PC-3 (cell line): ENCODE results near the gene EFTUD2. TPM values are rescaled to one million over a fixed set of nuclear protein-coding genes. Genes with fewer than 3 reads are reported as not detected.

Experiments
- ATAC-seq: fragments of 200-7000 bp; cut with Tn5 transposase; 2 replicates; pipeline ENCODE4 v1.9.1; 2020; ENCODE audit warnings: mild to moderate bottlenecking, moderate library complexity
- BruUV-seq: library from RNA; stranded (reverse); fragments of 400-500 nt; replicated peaks from 2 replicates; lab custom pipeline; 2021; lab: Mats Ljungman, UMichigan
- CTCF ChIA-PET: fragments of 300-600 bp; sonication (Branson Sonifier 250); formaldehyde crosslinking; loops from one replicate; lab custom pipeline; 2022; ENCODE audit warnings: antibody characterized with exemption; lab: Charles Lee
- POLR2A ChIA-PET: fragments of 300-600 bp; sonication (Branson Sonifier 250); formaldehyde crosslinking; loops from one replicate; lab custom pipeline; 2022; ENCODE audit warnings: antibody characterized with exemption; ENCODE audit not compliant: unreplicated experiment; lab: Charles Lee
- DNase-seq: peaks from one replicate; pipeline ENCODE4 v3.0.0-alpha.2; 2015
- H2AFZ ChIP-seq: fragments of 300-600 bp; sonication (generic); 2 replicates; pipeline ENCODE4 v1.6.0; 2016; ENCODE audit warnings: antibody characterized with exemption, low read length
- H3F3A ChIP-seq: fragments of 300-600 bp; sonication (generic); one replicate; pipeline ENCODE4 v1.6.0; 2017; ENCODE audit warnings: antibody characterized with exemption, low read length, control low read depth, mild to moderate bottlenecking; ENCODE audit not compliant: unreplicated experiment
- H3K27ac ChIP-seq: fragments of 300-600 bp; sonication (generic); 2 replicates; pipeline ENCODE4 v1.5.1; 2016; ENCODE audit warnings: mild to moderate bottlenecking, low read length
- H3K27me3 ChIP-seq: fragments of 300-600 bp; sonication (generic); 2 replicates; pipeline ENCODE4 v1.6.1; 2016; ENCODE audit warnings: low read length, mixed read lengths
- H3K36me3 ChIP-seq: fragments of 300-600 bp; sonication (generic); 2 replicates; pipeline ENCODE4 v1.6.1; 2016; ENCODE audit warnings: low read depth, mixed run types, low read length, mixed read lengths
- H3K4me1 ChIP-seq: fragments of 300-600 bp; sonication (generic); 2 replicates; pipeline ENCODE4 v1.5.1; 2016; ENCODE audit warnings: low read length; ENCODE audit not compliant: insufficient read depth
- H3K4me2 ChIP-seq: fragments of 300-600 bp; sonication (generic); 2 replicates; pipeline ENCODE4 v1.6.0; 2016; ENCODE audit warnings: low read length
- H3K4me3 ChIP-seq: fragments of 300-600 bp; sonication (generic); 2 replicates; pipeline ENCODE4 v1.5.1; 2016; ENCODE audit warnings: mild to moderate bottlenecking, low read length, mixed read lengths
- H3K79me2 ChIP-seq: fragments of 300-600 bp; sonication (generic); 2 replicates; pipeline ENCODE4 v1.6.1; 2017; ENCODE audit warnings: low read length, mixed read lengths
- H3K9ac ChIP-seq: fragments of 300-600 bp; sonication (generic); 2 replicates; pipeline ENCODE4 v1.6.0; 2016; ENCODE audit warnings: mild to moderate bottlenecking, low read length
- H3K9me2 ChIP-seq: fragments of 300-600 bp; sonication (generic); replicated peaks from 2 replicates; pipeline ENCODE4 v1.6.1; 2016; ENCODE audit warnings: mixed run types, low read length, mixed read lengths
- H3K9me3 ChIP-seq: fragments of 300-600 bp; sonication (generic); 2 replicates; pipeline ENCODE4 v1.6.1; 2016; ENCODE audit warnings: low read length, mixed read lengths
- H4K20me1 ChIP-seq: fragments of 300-600 bp; sonication (generic); 2 replicates; pipeline ENCODE4 v1.6.1; 2016; ENCODE audit warnings: low read length, mixed read lengths
- CTCF ChIP-seq: fragments of 300-600 bp; sonication (generic); conservative IDR thresholded peaks from 2 replicates; pipeline ENCODE4 v1.5.1; 2017; ENCODE audit warnings: antibody characterized with exemption, low read depth, mild to moderate bottlenecking, low read length
- EZH2 ChIP-seq: fragments of 300-600 bp; sonication (generic); IDR thresholded peaks from one replicate; pipeline ENCODE4 v1.6.1; 2017; ENCODE audit warnings: antibody characterized with exemption, mild to moderate bottlenecking, low read length; ENCODE audit not compliant: unreplicated experiment
- EZH2phosphoT487 ChIP-seq: fragments of 300-600 bp; sonication (generic); IDR thresholded peaks from 2 replicates; pipeline ENCODE4 v1.6.1; 2018; ENCODE audit warnings: mild to moderate bottlenecking, antibody characterized with exemption, low read length, borderline replicate concordance
- intact Hi-C: fragments of 100-400 bp; cut with micrococcal nuclease; formaldehyde crosslinking; loops from 2 replicates; pipeline ENCODE4 v1.9.0; 2023
- total RNA-seq: library from RNA; depleted of rRNA; stranded (reverse); fragments of >200 nt; gene quantifications from 2 replicates; pipeline ENCODE4 v1.2.3, GENCODE V29; 2014

Gene EFTUD2
- total RNA-seq, 1 experiment from 2014 or later = 227 TPM

GRCh38 chr17:44840936-44841335 is 58.3 kb downstream of the EFTUD2 start:
- H3K4me3 ChIP-seq = no peak overlapping the region
- H3K4me1 ChIP-seq = no peaks in the 10 kb centered on the region; the same call in 1 of the 2 replicates
- CTCF ChIA-PET = no interaction called here
- no TSS peak for BruUV-seq
- no peaks in the 10 kb centered on the region for H4K20me1 ChIP-seq
- no peaks in the 10 kb centered on the region for H3K79me2 ChIP-seq
- no peaks in the 10 kb centered on the region for H3K9me2 ChIP-seq
- intact Hi-C loops = no loop called here
- H3K9ac ChIP-seq = no peak overlapping the region
- H3K27me3 ChIP-seq = no peaks in the 10 kb centered on the region
- no peaks in the 10 kb centered on the region for H3K36me3 ChIP-seq
- H2AFZ ChIP-seq = no peak overlapping the region
- DNase-seq (no peak), ATAC-seq (no peak)
- no peaks in the 10 kb centered on the region for H3K9me3 ChIP-seq
- H3K4me2 ChIP-seq = no peak overlapping the region
- H3F3A ChIP-seq = no peaks in the 10 kb centered on the region
- TF ChIP-seq CTCF (no peak), EZH2phosphoT487 (no peak), EZH2 (no peak)
- no peak overlapping the region for H3K27ac ChIP-seq
- POLR2A ChIA-PET = interaction anchor here (0.7 kb wide), 1 partner anchor 504 kb away, joined by 4 read pairs; no protein-coding TSS in a partner anchor

- no TSS peak for BruUV-seq
- Histone ChIP-seq H3K4me3 (no peak overlapping the region), H3K9ac (no peak overlapping the region), H4K20me1 (no peaks in the 10 kb centered on the region), H3K4me1 (no peaks in the 10 kb centered on the region; the same call in 1 of the 2 replicates), H3F3A (no peaks in the 10 kb centered on the region), H3K79me2 (no peaks in the 10 kb centered on the region), H3K36me3 (no peaks in the 10 kb centered on the region), H3K9me2 (no peaks in the 10 kb centered on the region), H3K27ac (no peak overlapping the region), H2AFZ (no peak overlapping the region), H3K9me3 (no peaks in the 10 kb centered on the region), H3K4me2 (no peak overlapping the region), H3K27me3 (no peaks in the 10 kb centered on the region)
- TF ChIP-seq CTCF (no peak), EZH2phosphoT487 (no peak), EZH2 (no peak)
- intact Hi-C loops = no loop called here
- ChIA-PET CTCF (no interaction called here), POLR2A (interaction anchor here (0.7 kb wide), 1 partner anchor 505 kb away, joined by 4 read pairs; no protein-coding TSS in a partner anchor)
- DNase-seq (no peak), ATAC-seq (no peak)
Observed at GRCh38 chr17:44840274-44840673, 59.0 kb downstream of the EFTUD2 start.

- H3K9me3 ChIP-seq = no peaks in the 10 kb centered on the region
- no peaks in the 10 kb centered on the region for H3K36me3 ChIP-seq
- ChIA-PET CTCF (interaction anchor here (0.6 kb wide), 3 partner anchors 9 to 103 kb away, joined by 3 to 10 read pairs (median 6); no protein-coding TSS in a partner anchor), POLR2A (interaction anchor here (0.6 kb wide), 1 partner anchor 254 kb away, joined by 13 read pairs; no protein-coding TSS in a partner anchor)
- no peak overlapping the region for H3K27ac ChIP-seq
- no peaks in the 10 kb centered on the region for H3K9me2 ChIP-seq
- intact Hi-C loops = no loop called here
- no peaks in the 10 kb centered on the region for H3K27me3 ChIP-seq
- H2AFZ ChIP-seq = no peak overlapping the region
- DNase-seq (peak; percentile 42), ATAC-seq (no peak)
- no peaks in the 10 kb centered on the region for H3F3A ChIP-seq
- H3K9ac ChIP-seq = no peak overlapping the region
- BruUV-seq = no TSS peak
- H3K4me1 ChIP-seq = no peaks in the 10 kb centered on the region; the same call in 1 of the 2 replicates
- no peak overlapping the region for H3K4me3 ChIP-seq
- H3K4me2 ChIP-seq = no peak overlapping the region
- H3K79me2 ChIP-seq = no peaks in the 10 kb centered on the region
- TF ChIP-seq CTCF (no peak), EZH2phosphoT487 (no peak), EZH2 (no peak)
- no peaks in the 10 kb centered on the region for H4K20me1 ChIP-seq
Observed at GRCh38 chr17:44837196-44837595, 62.0 kb downstream of the EFTUD2 start.
